Effector memory CD8-positive, alpha-beta T cell (primary cell): ENCODE results near the gene C4orf17.

Experiments
- ATAC-seq: fragments of 150-1000 bp; cut with Tn5 transposase; replicated peaks from 2 replicates; pipeline ENCODE4 v1.10.0; 2021; ENCODE audit warnings: mild to moderate bottlenecking, moderate library complexity
- DNase-seq, 3 experiments: peaks; one replicate each; pipeline ENCODE4 v3.0.0; 2021
- H3K27ac Mint-ChIP-seq, 2 donors: one replicate each; pipeline ENCODE4 v1.8.0; 2022; ENCODE audit warnings: mild to moderate bottlenecking in 2 of 2, mixed read lengths in 2 of 2, moderate library complexity in 2 of 2
- H3K27me3 Mint-ChIP-seq, 2 donors: one replicate each; pipeline ENCODE4 v1.8.0; 2022; ENCODE audit warnings: mixed read lengths in 2 of 2
- H3K36me3 Mint-ChIP-seq: one replicate; pipeline ENCODE4 v1.8.0; 2022; ENCODE audit warnings: mild to moderate bottlenecking, moderate library complexity, mixed read lengths; ENCODE audit not compliant: insufficient read depth
- H3K4me1 Mint-ChIP-seq, 2 donors: one replicate each; pipeline ENCODE4 v1.8.0; 2022; ENCODE audit warnings: low read depth in 2 of 2, mixed read lengths in 2 of 2
- H3K4me3 Mint-ChIP-seq, 2 donors: one replicate each; pipeline ENCODE4 v1.8.0; 2022; ENCODE audit warnings: mild to moderate bottlenecking in 2 of 2, mixed read lengths in 2 of 2, moderate library complexity in 2 of 2
- H3K9me3 Mint-ChIP-seq, 2 donors: one replicate each; pipeline ENCODE4 v1.8.0; 2022; ENCODE audit warnings: mixed read lengths in 2 of 2

Gene C4orf17

GRCh38 chr4:99591757-99592156 is 80.9 kb downstream of the C4orf17 start:
- no peaks in the 10 kb centered on the region for H3K9me3 Mint-ChIP-seq
- no peak overlapping the region for H3K4me3 Mint-ChIP-seq
- ATAC-seq = no peak
- no peaks in the 10 kb centered on the region for H3K36me3 Mint-ChIP-seq
- no peak for DNase-seq
- H3K27ac Mint-ChIP-seq = no peak overlapping the region
- peaks cover 3 to 9% of the 10 kb centered on the region in 2 donors for H3K27me3 Mint-ChIP-seq
- no peaks in the 10 kb centered on the region for H3K4me1 Mint-ChIP-seq
